IMR-90 (cell line): ENCODE results near the gene CACNG6. TPM values are rescaled to one million over a fixed set of nuclear protein-coding genes. Genes with fewer than 3 reads are reported as not detected.

ENCODE experiments used
- ATAC-seq: fragments of 200-7000 bp; cut with Tn5 transposase; 2 replicates; pipeline ENCODE4 v1.9.1; 2020; ENCODE audit warnings: low read depth, mild to moderate bottlenecking, moderate library complexity
- BruUV-seq: library from RNA; stranded (reverse); fragments of 400-500 nt; replicated peaks from 2 replicates; lab custom pipeline; 2021; lab: Mats Ljungman, UMichigan
- CTCF ChIA-PET: fragments of 300-600 bp; formaldehyde crosslinking; extraction: SDS; loops from one replicate; lab custom pipeline; 2021; ENCODE audit warnings: antibody characterized with exemption; lab: Yijun Ruan, JAX
- POLR2A ChIA-PET: fragments of 300-600 bp; sonication (Branson Sonifier 250); formaldehyde crosslinking; loops from one replicate; lab custom pipeline; 2022; ENCODE audit warnings: antibody characterized with exemption; ENCODE audit not compliant: unreplicated experiment; lab: Charles Lee
- DNase-seq: peaks from one replicate; pipeline ENCODE4 v3.0.0; 2013
- H2AFZ ChIP-seq: replicated peaks from 2 replicates; pipeline ENCODE3; 2013; ENCODE audit warnings: low read length, mild to moderate bottlenecking; ENCODE audit not compliant: poor library complexity
- H2AK5ac ChIP-seq: 2 replicates; pipeline ENCODE4 v1.6.1; 2013; ENCODE audit warnings: low read depth, low read length, inconsistent platforms
- H2AK9ac ChIP-seq: replicated peaks from 2 replicates; pipeline ENCODE3; 2013; ENCODE audit warnings: mild to moderate bottlenecking, low read depth, low read length, moderate library complexity; ENCODE audit not compliant: poor library complexity
- H2BK120ac ChIP-seq: 2 replicates; pipeline ENCODE4 v1.6.1; 2013; ENCODE audit warnings: low read depth, low read length, inconsistent platforms
- H2BK15ac ChIP-seq: 3 replicates; pipeline ENCODE4 v1.6.1; 2013; ENCODE audit warnings: low read depth, low read length, inconsistent platforms
- H2BK20ac ChIP-seq: 2 replicates; pipeline ENCODE4 v1.6.1; 2013; ENCODE audit warnings: low read depth, mild to moderate bottlenecking, inconsistent platforms, low read length, moderate library complexity
- H2BK5ac ChIP-seq: 2 replicates; pipeline ENCODE4 v1.6.1; 2013; ENCODE audit warnings: mild to moderate bottlenecking, low read depth, low read length, inconsistent platforms; ENCODE audit not compliant: poor library complexity, severe bottlenecking
- H3K14ac ChIP-seq: replicated peaks from 2 replicates; pipeline ENCODE4 v1.6.1; 2013; ENCODE audit warnings: low read depth, low read length, inconsistent platforms
- H3K18ac ChIP-seq: 2 replicates; pipeline ENCODE4 v1.6.1; 2013; ENCODE audit warnings: low read depth, low read length, control low read depth
- H3K23ac ChIP-seq: 2 replicates; pipeline ENCODE4 v1.6.1; 2013; ENCODE audit warnings: low read depth, low read length, inconsistent platforms
- H3K27ac ChIP-seq: 2 replicates; pipeline ENCODE4 v1.5.1; 2013; ENCODE audit warnings: mild to moderate bottlenecking, control low read depth, low read length; ENCODE audit not compliant: insufficient read depth
- H3K27me3 ChIP-seq: 2 replicates; pipeline ENCODE4 v1.6.1; 2013; ENCODE audit warnings: low read length; ENCODE audit not compliant: control insufficient read depth, insufficient read depth
- H3K36me3 ChIP-seq: 2 replicates; pipeline ENCODE4 v1.6.1; 2013; ENCODE audit warnings: low read length, mixed read lengths; ENCODE audit not compliant: control insufficient read depth, insufficient read depth
- H3K4ac ChIP-seq: 2 replicates; pipeline ENCODE4 v1.6.1; 2013; ENCODE audit warnings: low read depth, low read length, inconsistent platforms
- H3K4me1 ChIP-seq: 2 replicates; pipeline ENCODE4 v1.6.1; 2013; ENCODE audit warnings: low read length, mixed read lengths; ENCODE audit not compliant: control insufficient read depth, insufficient read depth
- H3K4me2 ChIP-seq: 2 replicates; pipeline ENCODE4 v1.6.1; 2013; ENCODE audit warnings: low read depth, mild to moderate bottlenecking, control low read depth, low read length, moderate library complexity
- H3K4me3 ChIP-seq: 2 replicates; pipeline ENCODE4 v1.5.1; 2013; ENCODE audit warnings: low read depth, mild to moderate bottlenecking, control low read depth, low read length, moderate library complexity; ENCODE audit not compliant: insufficient read depth
- H3K56ac ChIP-seq: 2 replicates; pipeline ENCODE4 v1.6.1; 2013; ENCODE audit warnings: low read length, inconsistent platforms; ENCODE audit not compliant: insufficient read depth; ENCODE audit errors: extremely low read depth
- H3K79me1 ChIP-seq, 2 experiments: 2 replicates each; pipeline ENCODE4 v1.6.1; 2013; ENCODE audit warnings: low read length in 2 of 2, inconsistent platforms in 1 of 2, low read depth in 1 of 2
- H3K9ac ChIP-seq: 2 replicates; pipeline ENCODE4 v1.6.1; 2013; ENCODE audit warnings: low read depth, low read length, control low read depth
- H3K9me1 ChIP-seq: 2 replicates; pipeline ENCODE4 v1.6.1; 2013; ENCODE audit warnings: low read length, inconsistent platforms; ENCODE audit not compliant: insufficient read depth
- H3K9me3 ChIP-seq: 2 replicates; pipeline ENCODE4 v1.6.1; 2013; ENCODE audit warnings: low read length; ENCODE audit not compliant: control insufficient read depth, insufficient read depth
- H4K20me1 ChIP-seq: 2 replicates; pipeline ENCODE4 v1.6.1; 2013; ENCODE audit warnings: low read length, inconsistent platforms; ENCODE audit not compliant: insufficient read depth
- H4K5ac ChIP-seq: 2 replicates; pipeline ENCODE4 v1.6.1; 2013; ENCODE audit warnings: mild to moderate bottlenecking, low read depth, low read length, control low read depth
- H4K8ac ChIP-seq, 2 experiments: 2 replicates each; pipeline ENCODE4 v1.6.1; 2013; ENCODE audit warnings: low read depth in 2 of 2, low read length in 2 of 2, control low read depth in 1 of 2, inconsistent platforms in 1 of 2
- H4K91ac ChIP-seq: 2 replicates; pipeline ENCODE4 v1.6.1; 2013; ENCODE audit warnings: low read depth, low read length, inconsistent platforms; ENCODE audit not compliant: insufficient read depth
- CEBPB ChIP-seq: IDR thresholded peaks from 2 replicates; pipeline ENCODE4 v1.6.1; 2012; ENCODE audit warnings: low read depth, low read length, improper control_type of control experiment
- CHD1 ChIP-seq: IDR thresholded peaks from 2 replicates; pipeline ENCODE4 v1.6.1; 2012; ENCODE audit warnings: low read depth, low read length, improper control_type of control experiment
- CTCF ChIP-seq: conservative IDR thresholded peaks from 2 replicates; pipeline ENCODE4 v1.5.1; 2012; ENCODE audit warnings: mild to moderate bottlenecking, low read depth, low read length, improper control_type of control experiment
- ELK1 ChIP-seq: fragments of 150-350 bp; IDR thresholded peaks from 2 replicates; pipeline ENCODE4 v1.6.1; 2016; ENCODE audit warnings: low read depth, mild to moderate bottlenecking, low read length, moderate library complexity, borderline replicate concordance
- FOS ChIP-seq: fragments of 150-350 bp; IDR thresholded peaks from 2 replicates; pipeline ENCODE4 v1.6.1; 2016; ENCODE audit warnings: low read depth, low read length
- MAFK ChIP-seq: IDR thresholded peaks from 2 replicates; pipeline ENCODE4 v1.6.1; 2012; ENCODE audit warnings: low read depth, low read length, improper control_type of control experiment
- MAZ ChIP-seq: IDR thresholded peaks from 2 replicates; pipeline ENCODE4 v1.6.1; 2012; ENCODE audit warnings: low read depth, mild to moderate bottlenecking, low read length, improper control_type of control experiment, moderate library complexity, borderline replicate concordance
- NFE2L2 ChIP-seq: fragments of 150-350 bp; IDR thresholded peaks from 2 replicates; pipeline ENCODE4 v1.6.1; 2016; ENCODE audit warnings: low read depth, mild to moderate bottlenecking, low read length
- POLR2A ChIP-seq: IDR thresholded peaks from 2 replicates; pipeline ENCODE4 v1.6.1; 2012; ENCODE audit warnings: mild to moderate bottlenecking, low read depth, low read length
- RCOR1 ChIP-seq: IDR thresholded peaks from 2 replicates; pipeline ENCODE4 v1.6.1; 2012; ENCODE audit warnings: mild to moderate bottlenecking, low read length, improper control_type of control experiment; ENCODE audit not compliant: insufficient replicate concordance
- SMC3 ChIP-seq: fragments of 150-350 bp; IDR thresholded peaks from 2 replicates; pipeline ENCODE4 v1.6.1; 2016; ENCODE audit warnings: low read depth, mild to moderate bottlenecking, antibody characterized with exemption, low read length, moderate library complexity
- WGBS, 2 experiments: methylation state at CpG; one replicate each; pipeline versions ENCODE4 v1.1.5 to v1.1.7; 2013; ENCODE audit warnings: missing lambda C conversion rate in 2 of 2; ENCODE audit not compliant: insufficient read length in 1 of 2; ENCODE audit errors: extremely low coverage in 2 of 2; 5-methylcytosine and 5-hydroxymethylcytosine counted together
- dilution Hi-C: fragments of 300-500 bp; cut with HindIII; formaldehyde crosslinking; loops from one replicate; pipeline ENCODE4 v1.14.3; 2018; ENCODE audit warnings: low sequenced_read_pairs; ENCODE audit not compliant: unreplicated experiment
- in situ Hi-C: fragments of 300-500 bp; cut with MboI; formaldehyde crosslinking; loops from 3 replicates; pipeline ENCODE4 v1.14.3; 2019; ENCODE audit warnings: low sequenced_read_pairs, inconsistent platforms, mixed read lengths
- intact Hi-C: fragments of 100-400 bp; cut with micrococcal nuclease; formaldehyde crosslinking; loops from 2 replicates; pipeline ENCODE4 v1.10.0; 2022
- polyA plus RNA-seq, 3 experiments: library from polyadenylated mRNA; depleted of rRNA; stranded (reverse); fragments of >200 nt; gene quantifications; 2 replicates each; pipeline ENCODE4 v1.2.3, GENCODE V29; 2012; ENCODE audit warnings: low replicate concordance in 1 of 3
- total RNA-seq: library from RNA; depleted of rRNA; stranded (reverse); fragments of >200 nt; gene quantifications from 2 replicates; pipeline ENCODE4 v1.2.3, GENCODE V29; 2012
- TF ChIP-seq, protein P1 (sequence below): fragments of 150-350 bp; IDR thresholded peaks from 2 replicates; pipeline ENCODE4 v1.6.1; 2017; ENCODE audit warnings: mild to moderate bottlenecking, antibody characterized with exemption, low read length, low read depth

CACNG6 gene
- total and polyA plus RNA-seq, 2 of the 4 experiments (the other 2 are of a cell fraction) = not detected

GRCh38 chr19:53999694-54000093 lies 8.3 kb downstream of the CACNG6 start:
- Histone ChIP-seq H3K4ac (no peak overlapping the region), H3K14ac (no peak overlapping the region), H4K8ac (no peak overlapping the region), H3K18ac (no peak overlapping the region), H2AK5ac (no peak overlapping the region), H3K23ac (no peak overlapping the region), H3K79me1 (no peaks in the 10 kb centered on the region), H2AFZ (no peak overlapping the region), H3K36me3 (no peaks in the 10 kb centered on the region), H3K9ac (no peak overlapping the region), H4K91ac (no peak overlapping the region), H3K4me2 (no peak overlapping the region), H3K27ac (no peak overlapping the region), H3K4me3 (no peak overlapping the region), H4K5ac (no peak overlapping the region), H3K4me1 (no peaks in the 10 kb centered on the region), H2BK5ac (no peak overlapping the region), H4K20me1 (no peaks in the 10 kb centered on the region), H2BK15ac (no peak overlapping the region), H2BK120ac (no peak overlapping the region), H3K9me3 (no peaks in the 10 kb centered on the region; the same call in 1 of the 2 replicates), H3K27me3 (peaks cover 11% of the 10 kb centered on the region), H2AK9ac (no peak overlapping the region), H3K9me1 (no peaks in the 10 kb centered on the region), H3K56ac (no peak overlapping the region), H2BK20ac (no peak overlapping the region)
- no TSS peak for BruUV-seq
- dilution Hi-C loops (no loop called here), intact Hi-C loops (no loop called here), in situ Hi-C loops (no loop called here)
- DNase-seq (no peak), ATAC-seq (no peak)
- no peak for TF ChIP-seq CHD1
- TF ChIP-seq MAZ = no peak
- no peak for TF ChIP-seq CTCF
- TF ChIP-seq MAFK = no peak
- TF ChIP-seq FOS = no peak
- TF ChIP-seq NFE2L2 = no peak
- no peak for TF ChIP-seq POLR2A
- TF ChIP-seq RCOR1 = no peak
- no peak for TF ChIP-seq SMC3
- TF ChIP-seq, protein P1, sequence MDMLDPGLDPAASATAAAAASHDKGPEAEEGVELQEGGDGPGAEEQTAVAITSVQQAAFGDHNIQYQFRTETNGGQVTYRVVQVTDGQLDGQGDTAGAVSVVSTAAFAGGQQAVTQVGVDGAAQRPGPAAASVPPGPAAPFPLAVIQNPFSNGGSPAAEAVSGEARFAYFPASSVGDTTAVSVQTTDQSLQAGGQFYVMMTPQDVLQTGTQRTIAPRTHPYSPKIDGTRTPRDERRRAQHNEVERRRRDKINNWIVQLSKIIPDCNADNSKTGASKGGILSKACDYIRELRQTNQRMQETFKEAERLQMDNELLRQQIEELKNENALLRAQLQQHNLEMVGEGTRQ = no peak
- TF ChIP-seq ELK1 = no peak
- no peak for TF ChIP-seq CEBPB
- ChIA-PET CTCF (no interaction called here), POLR2A (no interaction called here)
- WGBS, 2 experiments = 56% methylated on average over 3 of the region's 5 CpGs; no CpG with 5 or more reads in 1 of the 2 experiments
